Measurements from ENCODE around the gene FAM161B. TPM values are rescaled to one million over a fixed set of nuclear protein-coding genes. Genes with fewer than 3 reads are reported as not detected.

FAM161B gene
- total RNA-seq, 5 donors from 2014 or later (not counting 1 experiment from before 2014, with no cell fraction given): 2.6 to 5.6 (median 4.8) TPM

DNA sequence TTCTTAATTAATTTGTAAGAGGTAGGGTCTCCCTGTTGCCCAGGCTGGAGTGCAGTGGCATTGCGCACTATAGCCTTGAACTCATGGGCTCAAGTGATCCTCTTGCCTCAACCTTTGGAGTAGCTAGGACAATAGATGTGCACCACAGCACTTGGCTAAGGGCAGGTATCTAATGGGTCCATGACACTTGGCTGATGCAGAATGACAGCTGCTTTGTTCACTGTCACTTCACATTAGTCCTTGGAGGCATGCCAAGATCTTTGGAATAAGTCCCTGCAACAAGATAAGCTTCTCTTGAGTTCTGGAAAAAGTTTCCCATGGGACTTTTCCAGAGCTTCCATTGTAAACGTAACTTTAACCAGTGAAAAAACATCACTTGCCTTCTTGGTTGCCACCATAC lies 23.6 kb upstream of the FAM161B start:
- H3K27ac ChIP-seq (ENCODE audit: low read length): no peak overlapping the region
- H3K36me3 Mint-ChIP-seq: peaks cover 33% of the 10 kb centered on the region
- no peak overlapping the region for H3K4me3 Mint-ChIP-seq
- H3K4me1 ChIP-seq (ENCODE audit: control insufficient read depth in 1 of 2, extremely low read depth in 1 of 2, insufficient read depth in 2 of 2, low read length in 2 of 2): no peaks in the 10 kb centered on the region
- no peak for ATAC-seq (replicated peaks in 1 of 4)
- no peaks in the 10 kb centered on the region for H3K9me3 ChIP-seq
- H3K4me3 ChIP-seq (ENCODE audit: control insufficient read depth in 1 of 2, extremely low read depth in 1 of 2, low read length in 1 of 2): no peak overlapping the region
- WGBS (ENCODE audit: insufficient coverage): 92% methylated on average over 2 of the region's 2 CpGs
- H3K27me3 ChIP-seq (replicated peaks in 1 of 2; ENCODE audit: control insufficient read depth in 2 of 2, extremely low read depth in 1 of 2, insufficient read depth in 2 of 2, low read length in 1 of 2): no peaks in the 10 kb centered on the region
- H3K9me3 Mint-ChIP-seq: no peaks in the 10 kb centered on the region
- no peaks in the 10 kb centered on the region for H3K27me3 Mint-ChIP-seq
- no peak overlapping the region for H3K27ac Mint-ChIP-seq
- peaks cover 6 to 20% of the 10 kb centered on the region in 2 donors for H3K36me3 ChIP-seq (ENCODE audit: control insufficient read depth in 2 of 2, extremely low read depth in 1 of 2, insufficient read depth in 1 of 2, low read length in 1 of 2)
- DNase-seq: no peak
- ChIA-PET POLR2A (interaction anchor here in 1 of 2 donors (0.6 kb wide), 1 partner anchor 319 kb away, joined by 3 read pairs; no protein-coding TSS in a partner anchor), CTCF (no interaction called here)
- H3K4me1 Mint-ChIP-seq: no peaks in the 10 kb centered on the region

GRCh38 chr14:73968885-73969284 lies 19.0 kb upstream of the FAM161B start:
- ChIA-PET CTCF (no interaction called here), POLR2A (no interaction called here)
- H3K36me3 ChIP-seq (ENCODE audit: control insufficient read depth in 2 of 2, extremely low read depth in 1 of 2, insufficient read depth in 1 of 2, low read length in 1 of 2): peaks cover 12 to 23% of the 10 kb centered on the region in 2 donors
- no peak overlapping the region for H3K27ac ChIP-seq (ENCODE audit: low read length)
- Mint-ChIP-seq H3K36me3 (peaks cover 35% of the 10 kb centered on the region), H3K27me3 (no peaks in the 10 kb centered on the region), H3K4me1 (no peaks in the 10 kb centered on the region), H3K27ac (no peak overlapping the region), H3K4me3 (no peak overlapping the region), H3K9me3 (no peaks in the 10 kb centered on the region)
- H3K4me1 ChIP-seq (ENCODE audit: control insufficient read depth in 1 of 2, extremely low read depth in 1 of 2, insufficient read depth in 2 of 2, low read length in 2 of 2): no peaks in the 10 kb centered on the region
- 78% methylated on average over 1 of the region's 2 CpGs for WGBS (ENCODE audit: insufficient coverage)
- H3K27me3 ChIP-seq (replicated peaks in 1 of 2; ENCODE audit: control insufficient read depth in 2 of 2, extremely low read depth in 1 of 2, insufficient read depth in 2 of 2, low read length in 1 of 2): no peaks in the 10 kb centered on the region
- H3K9me3 ChIP-seq: no peaks in the 10 kb centered on the region
- ATAC-seq (replicated peaks in 1 of 4): no peak
- DNase-seq: no peak
- no peak overlapping the region for H3K4me3 ChIP-seq (ENCODE audit: control insufficient read depth in 1 of 2, extremely low read depth in 1 of 2, low read length in 1 of 2)

- H3K27me3 Mint-ChIP-seq: no peaks in the 10 kb centered on the region
- WGBS (ENCODE audit: insufficient coverage): no CpG with 5 or more reads among the region's 4 CpGs
- no peaks in the 10 kb centered on the region for H3K4me1 ChIP-seq (ENCODE audit: control insufficient read depth in 1 of 2, extremely low read depth in 1 of 2, insufficient read depth in 2 of 2, low read length in 2 of 2)
- no peaks in the 10 kb centered on the region for H3K27me3 ChIP-seq (replicated peaks in 1 of 2; ENCODE audit: control insufficient read depth in 2 of 2, extremely low read depth in 1 of 2, insufficient read depth in 2 of 2, low read length in 1 of 2)
- H3K36me3 ChIP-seq (ENCODE audit: control insufficient read depth in 2 of 2, extremely low read depth in 1 of 2, insufficient read depth in 1 of 2, low read length in 1 of 2): peaks cover 18 to 47% of the 10 kb centered on the region in 2 donors
- POLR2A ChIA-PET: no interaction called here
- CTCF ChIA-PET: no interaction called here
- no peak overlapping the region for H3K4me3 ChIP-seq (ENCODE audit: control insufficient read depth in 1 of 2, extremely low read depth in 1 of 2, low read length in 1 of 2)
- H3K27ac Mint-ChIP-seq: no peak overlapping the region
- DNase-seq (no peak), ATAC-seq (replicated peaks in 1 of 4) (no peak)
- no peaks in the 10 kb centered on the region for H3K4me1 Mint-ChIP-seq
- no peak overlapping the region for H3K4me3 Mint-ChIP-seq
- H3K27ac ChIP-seq (ENCODE audit: low read length): no peak overlapping the region
- H3K9me3 ChIP-seq: no peaks in the 10 kb centered on the region
- H3K36me3 Mint-ChIP-seq: peaks cover 41% of the 10 kb centered on the region
- no peaks in the 10 kb centered on the region for H3K9me3 Mint-ChIP-seq
Observed at GRCh38 chr14:73965216-73965615, 15.3 kb upstream of the FAM161B start.

DNA sequence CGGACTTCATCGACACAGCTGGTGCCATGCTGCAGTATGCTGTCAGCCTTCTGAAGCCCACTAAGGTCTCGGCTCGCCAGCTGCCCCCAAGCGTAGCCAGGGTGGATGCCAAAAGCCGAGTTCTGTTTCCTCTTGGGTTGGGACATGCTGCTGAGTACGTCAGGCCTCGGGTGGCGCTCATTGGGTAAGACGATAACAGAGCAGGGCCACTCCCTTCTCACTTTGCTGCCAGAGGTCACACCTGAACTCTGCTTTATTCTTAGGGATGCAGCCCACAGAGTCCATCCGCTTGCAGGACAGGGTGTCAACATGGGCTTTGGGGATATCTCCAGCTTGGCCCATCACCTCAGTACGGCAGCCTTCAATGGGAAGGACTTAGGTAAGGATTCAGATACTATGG lies 11.3 kb upstream of the FAM161B start:
- DNase-seq (no peak), ATAC-seq (replicated peaks in 1 of 4) (no peak)
- H3K27me3 Mint-ChIP-seq: no peaks in the 10 kb centered on the region
- no peaks in the 10 kb centered on the region for H3K4me1 ChIP-seq (ENCODE audit: control insufficient read depth in 1 of 2, extremely low read depth in 1 of 2, insufficient read depth in 2 of 2, low read length in 2 of 2)
- H3K4me3 ChIP-seq (ENCODE audit: control insufficient read depth in 1 of 2, extremely low read depth in 1 of 2, low read length in 1 of 2): no peak overlapping the region
- no peak overlapping the region for H3K27ac ChIP-seq (ENCODE audit: low read length)
- no peaks in the 10 kb centered on the region for H3K9me3 ChIP-seq
- WGBS (ENCODE audit: insufficient coverage): 99% methylated on average over 12 of the region's 12 CpGs
- H3K4me1 Mint-ChIP-seq: no peaks in the 10 kb centered on the region
- no peaks in the 10 kb centered on the region for H3K27me3 ChIP-seq (replicated peaks in 1 of 2; ENCODE audit: control insufficient read depth in 2 of 2, extremely low read depth in 1 of 2, insufficient read depth in 2 of 2, low read length in 1 of 2)
- H3K36me3 Mint-ChIP-seq: peaks cover 45% of the 10 kb centered on the region
- ChIA-PET CTCF (interaction anchor here (0.6 kb wide), 2 partner anchors 14 to 1514 kb away, joined by 4 to 5 read pairs; no protein-coding TSS in a partner anchor), POLR2A (no interaction called here)
- no peaks in the 10 kb centered on the region for H3K9me3 Mint-ChIP-seq
- no peak overlapping the region for H3K27ac Mint-ChIP-seq
- peaks cover 20 to 73% of the 10 kb centered on the region in 2 donors for H3K36me3 ChIP-seq (ENCODE audit: control insufficient read depth in 2 of 2, extremely low read depth in 1 of 2, insufficient read depth in 1 of 2, low read length in 1 of 2)
- no peak overlapping the region for H3K4me3 Mint-ChIP-seq

DNA sequence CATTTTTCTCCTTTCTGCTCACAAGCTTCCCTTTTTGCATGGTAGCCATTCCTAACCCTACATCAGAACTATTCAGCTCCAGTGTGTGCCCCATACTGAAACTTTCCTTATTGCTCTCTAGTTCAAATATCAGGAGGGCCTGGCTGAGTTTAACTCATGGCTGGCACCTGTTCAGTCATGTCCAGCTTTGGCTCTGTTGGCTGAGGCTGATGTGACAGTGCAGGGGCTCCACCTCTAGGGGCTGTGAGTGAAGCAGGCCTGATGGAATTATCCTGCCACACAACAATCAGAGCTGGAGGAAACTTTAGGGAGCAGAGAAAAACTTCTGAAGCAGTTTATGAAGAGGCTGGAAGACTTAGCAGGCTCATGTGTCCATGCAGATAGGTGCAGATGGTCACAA lies 8.7 kb upstream of the FAM161B start:
- H3K27me3 Mint-ChIP-seq: no peaks in the 10 kb centered on the region
- no peak overlapping the region for H3K4me3 Mint-ChIP-seq
- POLR2A ChIA-PET: no interaction called here
- H3K9me3 ChIP-seq: no peaks in the 10 kb centered on the region
- H3K27ac Mint-ChIP-seq: no peak overlapping the region
- H3K36me3 Mint-ChIP-seq: peaks cover 46% of the 10 kb centered on the region
- no peaks in the 10 kb centered on the region for H3K4me1 ChIP-seq (ENCODE audit: control insufficient read depth in 1 of 2, extremely low read depth in 1 of 2, insufficient read depth in 2 of 2, low read length in 2 of 2)
- CTCF ChIA-PET: interaction anchor here in 1 of 2 donors (0.6 kb wide), 1 partner anchor 135 kb away, joined by 6 read pairs; no protein-coding TSS in a partner anchor
- ATAC-seq (replicated peaks in 1 of 4) (no peak), DNase-seq (no peak)
- H3K4me1 Mint-ChIP-seq: no peaks in the 10 kb centered on the region
- H3K36me3 ChIP-seq (ENCODE audit: control insufficient read depth in 2 of 2, extremely low read depth in 1 of 2, insufficient read depth in 1 of 2, low read length in 1 of 2): peaks cover 16 to 81% of the 10 kb centered on the region in 2 donors
- H3K4me3 ChIP-seq (ENCODE audit: control insufficient read depth in 1 of 2, extremely low read depth in 1 of 2, low read length in 1 of 2): no peak overlapping the region
- no peaks in the 10 kb centered on the region for H3K27me3 ChIP-seq (replicated peaks in 1 of 2; ENCODE audit: control insufficient read depth in 2 of 2, extremely low read depth in 1 of 2, insufficient read depth in 2 of 2, low read length in 1 of 2)
- no peak overlapping the region for H3K27ac ChIP-seq (ENCODE audit: low read length)
- H3K9me3 Mint-ChIP-seq: no peaks in the 10 kb centered on the region

DNA sequence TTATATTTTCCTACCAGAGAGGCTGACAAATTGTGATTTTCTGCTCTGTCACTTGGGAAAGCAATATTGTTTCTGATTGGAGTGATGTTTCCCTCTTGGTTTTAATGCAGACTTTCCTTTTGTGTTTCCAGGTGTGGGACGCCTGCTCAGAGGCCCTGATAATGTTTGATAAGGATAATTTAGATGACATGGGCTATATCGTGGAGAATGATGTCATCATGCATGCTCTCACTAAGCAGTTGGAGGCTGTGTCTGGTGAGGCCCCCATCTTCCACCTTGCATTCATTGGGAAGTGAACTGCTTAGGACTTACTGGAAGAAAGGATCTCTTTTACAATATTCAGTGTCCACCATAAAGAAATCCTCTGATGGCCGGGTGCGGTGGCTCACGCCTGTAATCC lies 5.8 kb upstream of the FAM161B start:
- no peaks in the 10 kb centered on the region for H3K9me3 ChIP-seq
- H3K4me3 ChIP-seq (ENCODE audit: control insufficient read depth in 1 of 2, extremely low read depth in 1 of 2, low read length in 1 of 2): no peak overlapping the region
- Mint-ChIP-seq H3K27me3 (no peaks in the 10 kb centered on the region), H3K36me3 (peaks cover 37% of the 10 kb centered on the region), H3K4me3 (no peak overlapping the region), H3K9me3 (no peaks in the 10 kb centered on the region), H3K27ac (no peak overlapping the region), H3K4me1 (peaks cover 12 to 16% (median 13%) of the 10 kb centered on the region in 3 donors)
- no peaks in the 10 kb centered on the region for H3K27me3 ChIP-seq (replicated peaks in 1 of 2; ENCODE audit: control insufficient read depth in 2 of 2, extremely low read depth in 1 of 2, insufficient read depth in 2 of 2, low read length in 1 of 2)
- ChIA-PET CTCF (no interaction called here), POLR2A (interaction anchor here in 1 of 2 donors (0.7 kb wide), 1 partner anchor 41 kb away, joined by 5 read pairs; no protein-coding TSS in a partner anchor)
- H3K36me3 ChIP-seq (ENCODE audit: control insufficient read depth in 2 of 2, extremely low read depth in 1 of 2, insufficient read depth in 1 of 2, low read length in 1 of 2): peaks cover 10 to 66% of the 10 kb centered on the region in 2 donors
- H3K27ac ChIP-seq (ENCODE audit: low read length): no peak overlapping the region
- peaks cover 0 to 7% of the 10 kb centered on the region in 2 experiments for H3K4me1 ChIP-seq (ENCODE audit: control insufficient read depth in 1 of 2, extremely low read depth in 1 of 2, insufficient read depth in 2 of 2, low read length in 2 of 2)
- no peak for DNase-seq
- no peak for ATAC-seq (replicated peaks in 1 of 4)
- WGBS (ENCODE audit: insufficient coverage): 100% methylated on average over 3 of the region's 5 CpGs

DNA sequence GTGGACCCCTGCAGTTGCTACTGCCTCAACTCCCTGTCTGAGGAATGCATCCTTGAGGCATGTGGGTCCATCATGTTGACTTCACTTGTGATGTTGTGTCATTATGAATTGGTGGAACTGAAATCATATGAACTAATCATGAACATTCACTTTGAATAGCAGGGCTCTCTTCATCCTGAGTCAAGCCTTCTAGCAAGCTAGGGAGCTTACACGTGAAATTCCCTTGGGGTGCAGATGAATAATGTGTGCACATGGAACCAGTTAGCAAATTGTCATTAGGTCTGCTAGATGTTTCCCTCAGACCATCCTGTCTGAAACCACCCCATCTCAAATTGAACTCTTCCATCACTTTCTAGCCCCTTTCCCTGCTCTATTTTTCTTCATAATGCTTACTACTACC lies 3.8 kb upstream of the FAM161B start:
- Mint-ChIP-seq H3K4me3 (no peak overlapping the region), H3K27ac (no peak overlapping the region), H3K9me3 (no peaks in the 10 kb centered on the region), H3K36me3 (peaks cover 22% of the 10 kb centered on the region), H3K27me3 (no peaks in the 10 kb centered on the region), H3K4me1 (peaks cover 20 to 23% (median 22%) of the 10 kb centered on the region in 3 donors)
- Histone ChIP-seq H3K4me3 (ENCODE audit: control insufficient read depth in 1 of 2, extremely low read depth in 1 of 2, low read length in 1 of 2) (no peak overlapping the region), H3K36me3 (ENCODE audit: control insufficient read depth in 2 of 2, extremely low read depth in 1 of 2, insufficient read depth in 1 of 2, low read length in 1 of 2) (peaks cover 10 to 47% of the 10 kb centered on the region in 2 donors), H3K4me1 (ENCODE audit: control insufficient read depth in 1 of 2, extremely low read depth in 1 of 2, insufficient read depth in 2 of 2, low read length in 2 of 2) (peaks cover 0 to 22% of the 10 kb centered on the region in 2 experiments), H3K9me3 (no peaks in the 10 kb centered on the region), H3K27me3 (replicated peaks in 1 of 2; ENCODE audit: control insufficient read depth in 2 of 2, extremely low read depth in 1 of 2, insufficient read depth in 2 of 2, low read length in 1 of 2) (no peaks in the 10 kb centered on the region), H3K27ac (ENCODE audit: low read length) (no peak overlapping the region)
- ChIA-PET CTCF (no interaction called here), POLR2A (interaction anchor here in 1 of 2 donors (0.5 kb wide), 1 partner anchor 58 kb away, joined by 3 read pairs; no protein-coding TSS in a partner anchor)
- no peak for DNase-seq
- no peak for ATAC-seq (replicated peaks in 1 of 4)
- no CpG with 5 or more reads among the region's 1 CpG for WGBS (ENCODE audit: insufficient coverage)
